Karpas-422 (cell line): ENCODE data around the gene CAPN8. TPM values are rescaled to one million over a fixed set of nuclear protein-coding genes. Genes with fewer than 3 reads are reported as not detected.

Source experiments
- DNase-seq: peaks from one replicate; pipeline ENCODE4 v3.0.0-alpha.2; 2015
- H2AFZ ChIP-seq: fragments of 200-600 bp; sonication (generic); 2 replicates; pipeline ENCODE4 v1.6.1; 2014; ENCODE audit warnings: antibody characterized with exemption, low read length, mixed read lengths
- H3K27ac ChIP-seq: fragments of 200-600 bp; sonication (generic); 2 replicates; pipeline ENCODE4 v1.5.1; 2014; ENCODE audit warnings: mild to moderate bottlenecking, low read length, moderate library complexity
- H3K27me3 ChIP-seq: fragments of 200-600 bp; sonication (generic); 2 replicates; pipeline ENCODE4 v1.6.1; 2014; ENCODE audit warnings: low read length, mixed read lengths
- H3K36me3 ChIP-seq: fragments of 200-600 bp; sonication (generic); 2 replicates; pipeline ENCODE4 v1.6.1; 2014; ENCODE audit warnings: low read length, mixed read lengths; ENCODE audit not compliant: insufficient read depth
- H3K4me1 ChIP-seq: fragments of 200-600 bp; sonication (generic); 2 replicates; pipeline ENCODE4 v1.6.1; 2014; ENCODE audit warnings: mild to moderate bottlenecking, low read length, mixed read lengths
- H3K4me2 ChIP-seq: fragments of 200-600 bp; sonication (generic); 2 replicates; pipeline ENCODE4 v1.6.1; 2014; ENCODE audit warnings: low read length, low read depth, mild to moderate bottlenecking; ENCODE audit not compliant: poor library complexity, severe bottlenecking
- H3K4me3 ChIP-seq: fragments of 200-600 bp; sonication (generic); 2 replicates; pipeline ENCODE4 v1.5.1; 2014; ENCODE audit warnings: mild to moderate bottlenecking, antibody characterized with exemption, low read length, mixed read lengths
- H3K79me2 ChIP-seq: fragments of 200-600 bp; sonication (generic); 2 replicates; pipeline ENCODE4 v1.6.1; 2014; ENCODE audit warnings: mild to moderate bottlenecking, low read length, mixed read lengths
- H3K9ac ChIP-seq: fragments of 200-600 bp; sonication (generic); 2 replicates; pipeline ENCODE4 v1.6.0; 2014; ENCODE audit warnings: low read length
- H3K9me2 ChIP-seq: fragments of 200-600 bp; sonication (generic), shearing (Covaris generic); replicated peaks from 2 replicates; pipeline ENCODE4 v1.6.0; 2014; ENCODE audit warnings: mild to moderate bottlenecking, low read length, moderate library complexity; ENCODE audit not compliant: insufficient read depth
- H3K9me3 ChIP-seq: fragments of 300-700, 200-600 bp; sonication (generic); 2 replicates; pipeline ENCODE4 v1.6.1; 2014; ENCODE audit warnings: low read length, mixed read lengths
- H4K20me1 ChIP-seq: fragments of 200-600 bp; sonication (generic); 2 replicates; pipeline ENCODE4 v1.6.1; 2014; ENCODE audit warnings: mild to moderate bottlenecking, antibody characterized with exemption, low read length, low read depth; ENCODE audit not compliant: insufficient read depth
- total RNA-seq: library from RNA; depleted of rRNA; stranded (reverse); fragments of >200 nt; shearing (Covaris generic); gene quantifications from 2 replicates; pipeline ENCODE4 v1.2.3, GENCODE V29; 2014; ENCODE audit warnings: low replicate concordance

CAPN8 gene
- total RNA-seq, 1 experiment from 2014 or later, result not detected

GRCh38 chr1:223704921-223705878, 39.7 kb upstream of the CAPN8 start:
- Histone ChIP-seq H2AFZ (no peak overlapping the region), H3K9me3 (no peaks in the 10 kb centered on the region), H3K79me2 (no peaks in the 10 kb centered on the region), H3K4me1 (no peaks in the 10 kb centered on the region), H3K4me3 (no peak overlapping the region), H3K36me3 (no peaks in the 10 kb centered on the region), H3K27me3 (no peaks in the 10 kb centered on the region), H4K20me1 (no peaks in the 10 kb centered on the region), H3K4me2 (no peak overlapping the region), H3K9ac (no peak overlapping the region), H3K9me2 (no peaks in the 10 kb centered on the region), H3K27ac (no peak overlapping the region)
- DNase-seq, result no peak

GRCh38 chr1:223703668-223704013, 38.1 kb upstream of the CAPN8 start:
- Histone ChIP-seq H3K9me3 (no peaks in the 10 kb centered on the region), H3K4me1 (no peaks in the 10 kb centered on the region), H3K36me3 (no peaks in the 10 kb centered on the region), H3K9me2 (no peaks in the 10 kb centered on the region), H3K79me2 (no peaks in the 10 kb centered on the region), H3K27ac (no peak overlapping the region), H3K4me3 (no peak overlapping the region), H2AFZ (no peak overlapping the region), H3K27me3 (no peaks in the 10 kb centered on the region), H3K9ac (no peak overlapping the region), H4K20me1 (no peaks in the 10 kb centered on the region), H3K4me2 (no peak overlapping the region)
- peak; percentile 35 for DNase-seq

DNA sequence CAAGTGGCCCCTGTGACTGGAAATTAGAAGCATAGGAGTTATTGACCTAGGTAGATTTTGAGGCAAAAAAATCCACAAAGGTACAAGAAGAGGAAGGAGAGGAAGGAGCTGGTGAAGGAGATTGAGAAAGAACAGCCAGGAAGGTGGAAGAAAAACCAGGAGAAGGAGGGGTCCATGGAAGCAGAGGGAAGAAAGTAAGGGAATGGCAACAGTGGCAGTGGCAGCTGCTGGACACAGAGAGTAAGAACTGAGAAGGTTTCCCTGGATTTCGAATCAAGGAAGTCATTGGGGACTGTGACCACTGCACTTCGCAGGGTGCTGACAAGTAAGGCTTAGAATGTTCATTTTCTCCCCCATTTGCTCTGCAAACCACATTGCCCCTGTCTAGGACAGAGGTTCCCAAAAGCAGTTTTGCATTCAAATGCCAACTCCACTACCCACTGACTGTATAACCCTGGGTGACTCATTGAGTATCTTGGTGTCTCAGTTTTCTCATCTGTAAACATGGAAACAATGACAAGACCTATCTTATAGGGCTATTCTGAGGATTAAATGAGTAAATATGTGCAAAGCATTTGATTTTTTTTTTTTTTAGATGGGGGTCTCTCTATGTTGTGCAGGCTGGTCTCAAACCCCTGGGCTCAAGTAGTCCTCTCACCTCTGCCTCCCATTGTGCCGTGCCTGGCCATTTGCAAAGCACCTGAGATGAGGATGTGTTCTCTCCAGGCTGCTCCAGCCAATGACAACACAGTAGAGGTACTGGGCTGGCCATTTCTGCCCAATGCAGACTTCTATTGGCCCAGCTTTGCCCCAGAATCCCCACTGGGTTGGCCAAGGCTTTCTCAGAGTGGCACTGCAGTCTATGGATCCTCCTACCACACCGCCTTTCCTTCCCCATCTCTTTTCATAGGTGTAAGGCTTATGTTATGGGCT, 37.5 kb upstream of the CAPN8 start:
- H3K4me1 ChIP-seq, result no peaks in the 10 kb centered on the region
- H2AFZ ChIP-seq, result no peak overlapping the region
- no peaks in the 10 kb centered on the region for H3K9me3 ChIP-seq
- H3K27ac ChIP-seq, result no peak overlapping the region
- no peaks in the 10 kb centered on the region for H3K9me2 ChIP-seq
- no peak overlapping the region for H3K9ac ChIP-seq
- no peaks in the 10 kb centered on the region for H3K36me3 ChIP-seq
- no peaks in the 10 kb centered on the region for H3K79me2 ChIP-seq
- DNase-seq, result no peak
- H3K27me3 ChIP-seq, result no peaks in the 10 kb centered on the region
- no peaks in the 10 kb centered on the region for H4K20me1 ChIP-seq
- no peak overlapping the region for H3K4me3 ChIP-seq
- H3K4me2 ChIP-seq, result no peak overlapping the region

GRCh38 chr1:223700942-223701637, 35.6 kb upstream of the CAPN8 start:
- H3K9me2 ChIP-seq, result no peaks in the 10 kb centered on the region

GRCh38 chr1:223700388-223700918, 35.0 kb upstream of the CAPN8 start:
- no peaks in the 10 kb centered on the region for H3K4me1 ChIP-seq
- no peaks in the 10 kb centered on the region for H3K36me3 ChIP-seq
- DNase-seq, result no peak
- no peak overlapping the region for H3K4me2 ChIP-seq
- H3K9ac ChIP-seq, result no peak overlapping the region
- H4K20me1 ChIP-seq, result no peaks in the 10 kb centered on the region
- H2AFZ ChIP-seq, result no peak overlapping the region
- H3K27me3 ChIP-seq, result no peaks in the 10 kb centered on the region; the same call in 1 of the 2 replicates
- H3K27ac ChIP-seq, result no peak overlapping the region
- no peaks in the 10 kb centered on the region for H3K9me2 ChIP-seq
- H3K4me3 ChIP-seq, result no peak overlapping the region
- no peaks in the 10 kb centered on the region for H3K9me3 ChIP-seq
- no peaks in the 10 kb centered on the region for H3K79me2 ChIP-seq

More at GRCh38 chr1:223700942-223701637, 35.6 kb upstream of the CAPN8 start:
- Histone ChIP-seq H3K27ac (no peak overlapping the region), H4K20me1 (no peaks in the 10 kb centered on the region), H3K9ac (no peak overlapping the region), H3K79me2 (no peaks in the 10 kb centered on the region), H3K27me3 (no peaks in the 10 kb centered on the region; the same call in 1 of the 2 replicates), H3K36me3 (no peaks in the 10 kb centered on the region), H3K4me2 (no peak overlapping the region), H3K4me3 (no peak overlapping the region), H3K4me1 (no peaks in the 10 kb centered on the region), H3K9me3 (no peaks in the 10 kb centered on the region), H2AFZ (no peak overlapping the region)
- no peak for DNase-seq

- Histone ChIP-seq H3K4me3 (no peak overlapping the region), H3K36me3 (no peaks in the 10 kb centered on the region), H3K27me3 (no peaks in the 10 kb centered on the region; the same call in 1 of the 2 replicates), H4K20me1 (no peaks in the 10 kb centered on the region), H3K4me1 (no peaks in the 10 kb centered on the region), H2AFZ (no peak overlapping the region), H3K4me2 (no peak overlapping the region), H3K9ac (no peak overlapping the region), H3K79me2 (no peaks in the 10 kb centered on the region), H3K9me2 (no peaks in the 10 kb centered on the region), H3K9me3 (no peaks in the 10 kb centered on the region), H3K27ac (no peak overlapping the region)
- no peak for DNase-seq
Measured at GRCh38 chr1:223695941-223696340, 30.4 kb upstream of the CAPN8 start.

DNA sequence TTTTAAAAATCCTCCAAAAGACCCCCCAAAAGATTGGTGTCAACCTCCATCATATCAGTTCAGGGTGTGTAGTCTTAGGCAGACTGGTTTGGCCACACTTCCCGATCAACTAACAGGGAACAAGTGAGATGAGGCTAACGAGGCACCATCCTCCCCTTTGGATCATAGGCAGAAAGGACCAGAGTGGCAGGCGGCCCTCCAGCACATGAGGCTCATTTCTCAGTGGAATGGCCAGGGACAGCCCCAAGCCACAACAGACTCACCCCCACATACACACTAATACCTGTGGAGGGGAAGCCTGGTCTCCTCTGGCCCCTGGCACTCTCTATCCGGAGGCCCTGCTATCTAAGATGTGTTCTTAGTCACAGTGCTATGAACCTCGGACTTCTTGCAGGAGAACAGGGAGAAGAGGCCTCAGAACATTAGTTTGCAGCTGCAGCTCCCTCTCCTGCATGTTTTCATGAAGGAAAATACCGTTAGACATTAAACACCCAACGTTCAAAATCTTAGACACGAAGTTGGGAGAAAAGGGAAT, 29.6 kb upstream of the CAPN8 start:
- no peak overlapping the region for H3K9ac ChIP-seq
- no peaks in the 10 kb centered on the region for H3K4me1 ChIP-seq
- no peak for DNase-seq
- no peaks in the 10 kb centered on the region for H3K9me2 ChIP-seq
- no peak overlapping the region for H3K4me2 ChIP-seq
- H3K27me3 ChIP-seq, result no peaks in the 10 kb centered on the region; the same call in 1 of the 2 replicates
- no peaks in the 10 kb centered on the region for H3K79me2 ChIP-seq
- H4K20me1 ChIP-seq, result no peaks in the 10 kb centered on the region
- no peak overlapping the region for H3K4me3 ChIP-seq
- H3K36me3 ChIP-seq, result no peaks in the 10 kb centered on the region
- H3K9me3 ChIP-seq, result no peaks in the 10 kb centered on the region
- no peak overlapping the region for H2AFZ ChIP-seq
- no peak overlapping the region for H3K27ac ChIP-seq
